GM23338 (cell line): ENCODE results near the gene OR56B4. TPM values are rescaled to one million over a fixed set of nuclear protein-coding genes. Genes with fewer than 3 reads are reported as not detected.

Experiments used
- ATAC-seq: fragments of 200-7000 bp; cut with Tn5 transposase; 3 replicates; pipeline ENCODE4 v1.9.1; 2020
- DNase-seq: peaks from one replicate; pipeline ENCODE4 v3.0.0-alpha.2; 2015; ENCODE audit warnings: low spot score
- H2AFZ ChIP-seq: fragments of 200-600 bp; sonication (generic); 2 replicates; pipeline ENCODE4 v1.8.0; 2016; ENCODE audit warnings: antibody characterized with exemption, mild to moderate bottlenecking, moderate library complexity
- H3F3A ChIP-seq: fragments of 200-600 bp; sonication (generic); replicated peaks from 2 replicates; pipeline ENCODE4 v1.8.0; 2017; ENCODE audit warnings: antibody characterized with exemption, mixed run types, low read depth
- H3K27ac ChIP-seq: fragments of 200-600 bp; sonication (generic); 2 replicates; pipeline ENCODE4 v1.6.1; 2016; ENCODE audit warnings: low read depth
- H3K27me3 ChIP-seq: fragments of 200-600 bp; sonication (generic); 2 replicates; pipeline ENCODE4 v1.8.0; 2016; ENCODE audit warnings: mild to moderate bottlenecking, mixed run types, moderate library complexity; ENCODE audit not compliant: insufficient read depth
- H3K36me3 ChIP-seq: fragments of 200-600 bp; sonication (generic); 2 replicates; pipeline ENCODE4 v1.8.0; 2016; ENCODE audit warnings: mild to moderate bottlenecking; ENCODE audit not compliant: insufficient read depth
- H3K4me1 ChIP-seq: fragments of 200-600 bp; sonication (generic); 2 replicates; pipeline ENCODE4 v1.8.0; 2016; ENCODE audit warnings: mild to moderate bottlenecking, moderate library complexity; ENCODE audit not compliant: insufficient read depth
- H3K4me2 ChIP-seq: fragments of 200-600 bp; sonication (generic); 2 replicates; pipeline ENCODE4 v1.7.1; 2017; ENCODE audit warnings: mixed run types
- H3K4me3 ChIP-seq: fragments of 200-600 bp; sonication (generic); 2 replicates; pipeline ENCODE4 v1.6.1; 2016; ENCODE audit warnings: mixed run types
- H3K79me2 ChIP-seq: fragments of 200-600 bp; sonication (generic); replicated peaks from 2 replicates; pipeline ENCODE4 v1.8.0; 2017; ENCODE audit warnings: mild to moderate bottlenecking; ENCODE audit not compliant: insufficient read depth
- H3K9me2 ChIP-seq: fragments of 200-600 bp; sonication (generic); 2 replicates; pipeline ENCODE4 v1.8.0; 2017; ENCODE audit not compliant: insufficient read depth
- H4K20me1 ChIP-seq: fragments of 200-600 bp; sonication (generic); replicated peaks from 2 replicates; pipeline ENCODE4 v1.8.0; 2017; ENCODE audit warnings: mild to moderate bottlenecking; ENCODE audit not compliant: insufficient read depth
- H3K27ac Mint-ChIP-seq: 2 replicates; pipeline ENCODE4 v1.8.0; 2020; ENCODE audit warnings: inconsistent platforms, mild to moderate bottlenecking, moderate library complexity, mixed read lengths
- H3K27me3 Mint-ChIP-seq: 3 replicates; pipeline ENCODE4 v1.8.0; 2022; ENCODE audit warnings: low read depth, mild to moderate bottlenecking, moderate library complexity, mixed read lengths, inconsistent platforms; ENCODE audit not compliant: insufficient read depth, poor library complexity
- H3K36me3 Mint-ChIP-seq: 3 replicates; pipeline ENCODE4 v1.8.0; 2021; ENCODE audit warnings: low read depth, mild to moderate bottlenecking, inconsistent platforms, moderate library complexity, mixed read lengths
- H3K4me1 Mint-ChIP-seq: 3 replicates; pipeline ENCODE4 v1.8.0; 2020; ENCODE audit warnings: mild to moderate bottlenecking, inconsistent platforms, mixed read lengths
- H3K4me3 Mint-ChIP-seq: 3 replicates; pipeline ENCODE4 v1.8.0; 2021; ENCODE audit warnings: moderate library complexity, mild to moderate bottlenecking, inconsistent platforms, mixed read lengths
- H3K9me3 Mint-ChIP-seq: 3 replicates; pipeline ENCODE4 v1.8.0; 2020; ENCODE audit warnings: moderate library complexity, mild to moderate bottlenecking, inconsistent platforms, mixed read lengths
- CREB1 ChIP-seq: fragments of 250-450 bp; sonication (Bioruptor Pico); IDR thresholded peaks from 2 replicates; pipeline ENCODE4 v1.5.0; 2020; ENCODE audit warnings: low read depth, mild to moderate bottlenecking, moderate library complexity
- EZH2 ChIP-seq: fragments of 200-600 bp; sonication (generic); IDR thresholded peaks from one replicate; pipeline ENCODE4 v1.8.0; 2017; ENCODE audit warnings: antibody characterized with exemption, mild to moderate bottlenecking, low read depth; ENCODE audit not compliant: unreplicated experiment
- EZH2phosphoT487 ChIP-seq: fragments of 200-600 bp; sonication (generic); IDR thresholded peaks from one replicate; pipeline ENCODE4 v1.8.1; 2018; ENCODE audit warnings: antibody characterized with exemption; ENCODE audit not compliant: unreplicated experiment
- JUNB ChIP-seq: IDR thresholded peaks from one replicate; pipeline ENCODE4 v1.6.1; 2016; ENCODE audit warnings: antibody characterized with exemption; ENCODE audit not compliant: unreplicated experiment
- NANOG ChIP-seq: IDR thresholded peaks from 2 replicates; pipeline ENCODE4 v1.6.1; 2016; ENCODE audit warnings: antibody characterized with exemption, borderline replicate concordance
- POLR2AphosphoS5 ChIP-seq: IDR thresholded peaks from 2 replicates; pipeline ENCODE4 v1.6.1; 2016; ENCODE audit warnings: antibody characterized with exemption, low read depth
- STAT1 ChIP-seq: IDR thresholded peaks from one replicate; pipeline ENCODE4 v1.6.1; 2016; ENCODE audit warnings: antibody characterized with exemption; ENCODE audit not compliant: unreplicated experiment
- ZNF114 ChIP-seq: fragments of 250-450 bp; sonication (Bioruptor Pico); IDR thresholded peaks from 2 replicates; pipeline ENCODE4 v1.5.0; 2020; ENCODE audit warnings: mild to moderate bottlenecking, moderate library complexity
- ZNF331 ChIP-seq: fragments of 250-450 bp; sonication (Bioruptor Pico); IDR thresholded peaks from 2 replicates; pipeline ENCODE4 v1.5.0; 2020; ENCODE audit warnings: low read depth, mild to moderate bottlenecking, moderate library complexity
- polyA plus RNA-seq: library from polyadenylated mRNA; unstranded; fragments of >200 nt; fragmentation: Nextera tagmentation; extraction: Ambion mirVana; gene quantifications from 2 replicates; pipeline ENCODE4 v1.2.1, GENCODE V29; 2016
- total RNA-seq: library from RNA; depleted of rRNA; stranded (reverse); fragments of >200 nt; shearing (Covaris generic); gene quantifications from 2 replicates; pipeline ENCODE4 v1.2.3, GENCODE V29; 2014
- TF ChIP-seq, protein P1 (sequence below): fragments of 250-450 bp; sonication (Bioruptor Pico); IDR thresholded peaks from 2 replicates; pipeline ENCODE4 v1.5.0; 2020; ENCODE audit warnings: mild to moderate bottlenecking, moderate library complexity
- TF ChIP-seq, protein P2 (sequence below), 2 experiments: fragments of 200-600 bp in 1 of 2; sonication (generic) in 1 of 2; conservative IDR thresholded peaks; 2 replicates each; pipeline versions ENCODE4 v1.5.1 to v1.6.1; 2016 to 2017; ENCODE audit warnings: antibody characterized with exemption in 2 of 2, low read depth in 2 of 2, mild to moderate bottlenecking in 2 of 2, moderate library complexity in 1 of 2
- TF ChIP-seq, protein P3 (sequence below): IDR thresholded peaks from 2 replicates; pipeline ENCODE4 v1.6.1; 2016; ENCODE audit warnings: antibody characterized with exemption
- TF ChIP-seq, protein P4 (sequence below): IDR thresholded peaks from one replicate; pipeline ENCODE4 v1.6.1; 2018; ENCODE audit warnings: antibody characterized with exemption; ENCODE audit not compliant: unreplicated experiment

OR56B4 gene
- total and polyA plus RNA-seq, 2 experiments from 2014 or later, result not detected

DNA sequence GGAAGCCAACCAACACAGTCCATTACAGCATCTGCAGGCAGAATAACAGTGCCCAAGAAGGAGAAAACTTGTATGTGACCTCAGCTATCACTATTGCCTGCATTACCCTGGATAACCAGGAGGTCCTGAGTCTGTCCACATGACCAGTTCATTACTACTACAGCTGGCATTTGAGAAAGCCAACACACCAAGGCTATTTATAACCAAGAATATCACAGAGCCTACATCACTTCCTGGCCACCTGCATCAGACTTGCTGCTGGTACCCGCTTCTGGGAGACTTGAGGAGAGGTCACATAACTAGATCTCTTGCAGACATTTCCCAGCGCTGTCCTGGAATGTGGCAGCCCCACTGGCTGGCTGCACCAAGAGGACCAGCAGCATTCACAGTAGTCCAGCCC is 11.1 kb upstream of the OR56B4 start:
- no peaks in the 10 kb centered on the region for H3K27me3 Mint-ChIP-seq
- Histone ChIP-seq H3K4me1 (no peaks in the 10 kb centered on the region), H4K20me1 (no peaks in the 10 kb centered on the region), H3K4me2 (no peak overlapping the region), H3K4me3 (no peak overlapping the region), H3K27me3 (no peaks in the 10 kb centered on the region), H3K79me2 (no peaks in the 10 kb centered on the region), H3K9me2 (no peaks in the 10 kb centered on the region), H3K27ac (no peak overlapping the region), H3K36me3 (no peaks in the 10 kb centered on the region), H2AFZ (no peak overlapping the region), H3F3A (no peaks in the 10 kb centered on the region)
- no peaks in the 10 kb centered on the region for H3K4me1 Mint-ChIP-seq
- ATAC-seq, result no peak
- no peaks in the 10 kb centered on the region for H3K36me3 Mint-ChIP-seq
- no peak for DNase-seq
- no peak overlapping the region for H3K4me3 Mint-ChIP-seq
- peaks cover 6% of the 10 kb centered on the region; the same call in 1 of the 3 replicates for H3K9me3 Mint-ChIP-seq
- H3K27ac Mint-ChIP-seq, result no peak overlapping the region
- TF ChIP-seq, protein P1, sequence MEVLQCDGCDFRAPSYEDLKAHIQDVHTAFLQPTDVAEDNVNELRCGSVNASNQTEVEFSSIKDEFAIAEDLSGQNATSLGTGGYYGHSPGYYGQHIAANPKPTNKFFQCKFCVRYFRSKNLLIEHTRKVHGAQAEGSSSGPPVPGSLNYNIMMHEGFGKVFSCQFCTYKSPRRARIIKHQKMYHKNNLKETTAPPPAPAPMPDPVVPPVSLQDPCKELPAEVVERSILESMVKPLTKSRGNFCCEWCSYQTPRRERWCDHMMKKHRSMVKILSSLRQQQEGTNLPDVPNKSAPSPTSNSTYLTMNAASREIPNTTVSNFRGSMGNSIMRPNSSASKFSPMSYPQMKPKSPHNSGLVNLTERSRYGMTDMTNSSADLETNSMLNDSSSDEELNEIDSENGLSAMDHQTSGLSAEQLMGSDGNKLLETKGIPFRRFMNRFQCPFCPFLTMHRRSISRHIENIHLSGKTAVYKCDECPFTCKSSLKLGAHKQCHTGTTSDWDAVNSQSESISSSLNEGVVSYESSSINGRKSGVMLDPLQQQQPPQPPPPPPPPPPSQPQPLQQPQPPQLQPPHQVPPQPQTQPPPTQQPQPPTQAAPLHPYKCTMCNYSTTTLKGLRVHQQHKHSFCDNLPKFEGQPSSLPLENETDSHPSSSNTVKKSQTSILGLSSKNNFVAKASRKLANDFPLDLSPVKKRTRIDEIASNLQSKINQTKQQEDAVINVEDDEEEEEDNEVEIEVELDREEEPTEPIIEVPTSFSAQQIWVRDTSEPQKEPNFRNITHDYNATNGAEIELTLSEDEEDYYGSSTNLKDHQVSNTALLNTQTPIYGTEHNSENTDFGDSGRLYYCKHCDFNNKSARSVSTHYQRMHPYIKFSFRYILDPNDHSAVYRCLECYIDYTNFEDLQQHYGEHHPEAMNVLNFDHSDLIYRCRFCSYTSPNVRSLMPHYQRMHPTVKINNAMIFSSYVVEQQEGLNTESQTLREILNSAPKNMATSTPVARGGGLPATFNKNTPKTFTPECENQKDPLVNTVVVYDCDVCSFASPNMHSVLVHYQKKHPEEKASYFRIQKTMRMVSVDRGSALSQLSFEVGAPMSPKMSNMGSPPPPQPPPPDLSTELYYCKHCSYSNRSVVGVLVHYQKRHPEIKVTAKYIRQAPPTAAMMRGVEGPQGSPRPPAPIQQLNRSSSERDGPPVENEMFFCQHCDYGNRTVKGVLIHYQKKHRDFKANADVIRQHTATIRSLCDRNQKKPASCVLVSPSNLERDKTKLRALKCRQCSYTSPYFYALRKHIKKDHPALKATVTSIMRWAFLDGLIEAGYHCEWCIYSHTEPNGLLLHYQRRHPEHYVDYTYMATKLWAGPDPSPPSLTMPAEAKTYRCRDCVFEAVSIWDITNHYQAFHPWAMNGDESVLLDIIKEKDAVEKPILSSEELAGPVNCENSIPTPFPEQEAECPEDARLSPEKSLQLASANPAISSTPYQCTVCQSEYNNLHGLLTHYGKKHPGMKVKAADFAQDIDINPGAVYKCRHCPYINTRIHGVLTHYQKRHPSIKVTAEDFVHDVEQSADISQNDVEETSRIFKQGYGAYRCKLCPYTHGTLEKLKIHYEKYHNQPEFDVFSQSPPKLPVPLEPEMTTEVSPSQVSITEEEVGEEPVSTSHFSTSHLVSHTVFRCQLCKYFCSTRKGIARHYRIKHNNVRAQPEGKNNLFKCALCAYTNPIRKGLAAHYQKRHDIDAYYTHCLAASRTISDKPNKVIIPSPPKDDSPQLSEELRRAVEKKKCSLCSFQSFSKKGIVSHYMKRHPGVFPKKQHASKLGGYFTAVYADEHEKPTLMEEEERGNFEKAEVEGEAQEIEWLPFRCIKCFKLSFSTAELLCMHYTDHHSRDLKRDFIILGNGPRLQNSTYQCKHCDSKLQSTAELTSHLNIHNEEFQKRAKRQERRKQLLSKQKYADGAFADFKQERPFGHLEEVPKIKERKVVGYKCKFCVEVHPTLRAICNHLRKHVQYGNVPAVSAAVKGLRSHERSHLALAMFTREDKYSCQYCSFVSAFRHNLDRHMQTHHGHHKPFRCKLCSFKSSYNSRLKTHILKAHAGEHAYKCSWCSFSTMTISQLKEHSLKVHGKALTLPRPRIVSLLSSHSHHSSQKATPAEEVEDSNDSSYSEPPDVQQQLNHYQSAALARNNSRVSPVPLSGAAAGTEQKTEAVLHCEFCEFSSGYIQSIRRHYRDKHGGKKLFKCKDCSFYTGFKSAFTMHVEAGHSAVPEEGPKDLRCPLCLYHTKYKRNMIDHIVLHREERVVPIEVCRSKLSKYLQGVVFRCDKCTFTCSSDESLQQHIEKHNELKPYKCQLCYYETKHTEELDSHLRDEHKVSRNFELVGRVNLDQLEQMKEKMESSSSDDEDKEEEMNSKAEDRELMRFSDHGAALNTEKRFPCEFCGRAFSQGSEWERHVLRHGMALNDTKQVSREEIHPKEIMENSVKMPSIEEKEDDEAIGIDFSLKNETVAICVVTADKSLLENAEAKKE (CRISPR knock-in tag), result no peak
- TF ChIP-seq, protein P2, sequence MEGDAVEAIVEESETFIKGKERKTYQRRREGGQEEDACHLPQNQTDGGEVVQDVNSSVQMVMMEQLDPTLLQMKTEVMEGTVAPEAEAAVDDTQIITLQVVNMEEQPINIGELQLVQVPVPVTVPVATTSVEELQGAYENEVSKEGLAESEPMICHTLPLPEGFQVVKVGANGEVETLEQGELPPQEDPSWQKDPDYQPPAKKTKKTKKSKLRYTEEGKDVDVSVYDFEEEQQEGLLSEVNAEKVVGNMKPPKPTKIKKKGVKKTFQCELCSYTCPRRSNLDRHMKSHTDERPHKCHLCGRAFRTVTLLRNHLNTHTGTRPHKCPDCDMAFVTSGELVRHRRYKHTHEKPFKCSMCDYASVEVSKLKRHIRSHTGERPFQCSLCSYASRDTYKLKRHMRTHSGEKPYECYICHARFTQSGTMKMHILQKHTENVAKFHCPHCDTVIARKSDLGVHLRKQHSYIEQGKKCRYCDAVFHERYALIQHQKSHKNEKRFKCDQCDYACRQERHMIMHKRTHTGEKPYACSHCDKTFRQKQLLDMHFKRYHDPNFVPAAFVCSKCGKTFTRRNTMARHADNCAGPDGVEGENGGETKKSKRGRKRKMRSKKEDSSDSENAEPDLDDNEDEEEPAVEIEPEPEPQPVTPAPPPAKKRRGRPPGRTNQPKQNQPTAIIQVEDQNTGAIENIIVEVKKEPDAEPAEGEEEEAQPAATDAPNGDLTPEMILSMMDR (conservative IDR thresholded peaks at IDR 0.05; ENCODE audit: low read depth in 2 of 2), result no peak
- no peak for TF ChIP-seq POLR2AphosphoS5
- TF ChIP-seq JUNB, result no peak
- no peak for TF ChIP-seq ZNF114
- TF ChIP-seq, protein P3, sequence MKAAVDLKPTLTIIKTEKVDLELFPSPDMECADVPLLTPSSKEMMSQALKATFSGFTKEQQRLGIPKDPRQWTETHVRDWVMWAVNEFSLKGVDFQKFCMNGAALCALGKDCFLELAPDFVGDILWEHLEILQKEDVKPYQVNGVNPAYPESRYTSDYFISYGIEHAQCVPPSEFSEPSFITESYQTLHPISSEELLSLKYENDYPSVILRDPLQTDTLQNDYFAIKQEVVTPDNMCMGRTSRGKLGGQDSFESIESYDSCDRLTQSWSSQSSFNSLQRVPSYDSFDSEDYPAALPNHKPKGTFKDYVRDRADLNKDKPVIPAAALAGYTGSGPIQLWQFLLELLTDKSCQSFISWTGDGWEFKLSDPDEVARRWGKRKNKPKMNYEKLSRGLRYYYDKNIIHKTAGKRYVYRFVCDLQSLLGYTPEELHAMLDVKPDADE, result no peak
- no peak for TF ChIP-seq STAT1
- no peak for TF ChIP-seq EZH2
- TF ChIP-seq, protein P4, sequence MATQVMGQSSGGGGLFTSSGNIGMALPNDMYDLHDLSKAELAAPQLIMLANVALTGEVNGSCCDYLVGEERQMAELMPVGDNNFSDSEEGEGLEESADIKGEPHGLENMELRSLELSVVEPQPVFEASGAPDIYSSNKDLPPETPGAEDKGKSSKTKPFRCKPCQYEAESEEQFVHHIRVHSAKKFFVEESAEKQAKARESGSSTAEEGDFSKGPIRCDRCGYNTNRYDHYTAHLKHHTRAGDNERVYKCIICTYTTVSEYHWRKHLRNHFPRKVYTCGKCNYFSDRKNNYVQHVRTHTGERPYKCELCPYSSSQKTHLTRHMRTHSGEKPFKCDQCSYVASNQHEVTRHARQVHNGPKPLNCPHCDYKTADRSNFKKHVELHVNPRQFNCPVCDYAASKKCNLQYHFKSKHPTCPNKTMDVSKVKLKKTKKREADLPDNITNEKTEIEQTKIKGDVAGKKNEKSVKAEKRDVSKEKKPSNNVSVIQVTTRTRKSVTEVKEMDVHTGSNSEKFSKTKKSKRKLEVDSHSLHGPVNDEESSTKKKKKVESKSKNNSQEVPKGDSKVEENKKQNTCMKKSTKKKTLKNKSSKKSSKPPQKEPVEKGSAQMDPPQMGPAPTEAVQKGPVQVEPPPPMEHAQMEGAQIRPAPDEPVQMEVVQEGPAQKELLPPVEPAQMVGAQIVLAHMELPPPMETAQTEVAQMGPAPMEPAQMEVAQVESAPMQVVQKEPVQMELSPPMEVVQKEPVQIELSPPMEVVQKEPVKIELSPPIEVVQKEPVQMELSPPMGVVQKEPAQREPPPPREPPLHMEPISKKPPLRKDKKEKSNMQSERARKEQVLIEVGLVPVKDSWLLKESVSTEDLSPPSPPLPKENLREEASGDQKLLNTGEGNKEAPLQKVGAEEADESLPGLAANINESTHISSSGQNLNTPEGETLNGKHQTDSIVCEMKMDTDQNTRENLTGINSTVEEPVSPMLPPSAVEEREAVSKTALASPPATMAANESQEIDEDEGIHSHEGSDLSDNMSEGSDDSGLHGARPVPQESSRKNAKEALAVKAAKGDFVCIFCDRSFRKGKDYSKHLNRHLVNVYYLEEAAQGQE, result no peak
- no peak for TF ChIP-seq EZH2phosphoT487
- no peak for TF ChIP-seq CREB1 (CRISPR knock-in tag)
- no peak for TF ChIP-seq NANOG
- TF ChIP-seq ZNF331 (CRISPR knock-in tag), result no peak
